HG03064 (cell line): ENCODE measurements around the gene RHEB.
"Not testable (repeated sequence)": the region's sequence is repeated elsewhere in the genome, so short reads cannot be mapped to it uniquely, and the experiment has no call there.

Experiments
- ATAC-seq: cut with Tn5 transposase; IDR thresholded peaks from one replicate; pipeline ENCODE4 v1.9.1; 2021; ENCODE audit warnings: low read depth; ENCODE audit not compliant: unreplicated experiment

Gene RHEB

GRCh38 chr7:151536178-151536577 is 16.5 kb upstream of the RHEB start:
- ATAC-seq: not testable (repeated sequence)

GRCh38 chr7:151529842-151530241 is 10.1 kb upstream of the RHEB start:
- ATAC-seq: no peak

GRCh38 chr7:151524845-151525244 is 5.2 kb upstream of the RHEB start:
- ATAC-seq: no peak

- no peak for ATAC-seq
Observed at GRCh38 chr7:151524331-151524730, 4.6 kb upstream of the RHEB start.

- ATAC-seq: no peak
Observed at GRCh38 chr7:151520419-151521261, 945 bp upstream of the RHEB start.

- ATAC-seq: peak; percentile 45
Observed at GRCh38 chr7:151518947-151519764, 539 bp downstream of the RHEB start.

- no peak for ATAC-seq
Observed at GRCh38 chr7:151518105-151518946, 1.4 kb downstream of the RHEB start.

GRCh38 chr7:151517601-151518104 is 2.0 kb downstream of the RHEB start:
- no peak for ATAC-seq

GRCh38 chr7:151515276-151515565 is 4.5 kb downstream of the RHEB start:
- ATAC-seq: no peak

- ATAC-seq: no peak
Observed at GRCh38 chr7:151514461-151515275, 5.0 kb downstream of the RHEB start.

GRCh38 chr7:151513133-151513532 is 6.6 kb downstream of the RHEB start:
- no peak for ATAC-seq

- ATAC-seq: no peak
Observed at GRCh38 chr7:151512353-151512752, 7.3 kb downstream of the RHEB start.

GRCh38 chr7:151511946-151512345 is 7.7 kb downstream of the RHEB start:
- ATAC-seq: no peak

- no peak for ATAC-seq
Observed at GRCh38 chr7:151511270-151511669, 8.4 kb downstream of the RHEB start.

- ATAC-seq: no peak
Observed at GRCh38 chr7:151509670-151510333, 9.9 kb downstream of the RHEB start.

GRCh38 chr7:151508991-151509390 is 10.7 kb downstream of the RHEB start:
- ATAC-seq: no peak

GRCh38 chr7:151507806-151508205 is 11.9 kb downstream of the RHEB start:
- ATAC-seq: no peak

- no peak for ATAC-seq
Observed at GRCh38 chr7:151506901-151507382, 12.8 kb downstream of the RHEB start.

- ATAC-seq: no peak
Observed at GRCh38 chr7:151505836-151506468, 13.7 kb downstream of the RHEB start.
